GOT3 (cell line): Measurements from ENCODE around the gene PTPN5.

ENCODE experiments used
- DNase-seq: peaks from one replicate; lab custom pipeline; 2025; ENCODE audit warnings: mixed read lengths; lab: John Stamatoyannopoulos, UW

The PTPN5 gene

DNA sequence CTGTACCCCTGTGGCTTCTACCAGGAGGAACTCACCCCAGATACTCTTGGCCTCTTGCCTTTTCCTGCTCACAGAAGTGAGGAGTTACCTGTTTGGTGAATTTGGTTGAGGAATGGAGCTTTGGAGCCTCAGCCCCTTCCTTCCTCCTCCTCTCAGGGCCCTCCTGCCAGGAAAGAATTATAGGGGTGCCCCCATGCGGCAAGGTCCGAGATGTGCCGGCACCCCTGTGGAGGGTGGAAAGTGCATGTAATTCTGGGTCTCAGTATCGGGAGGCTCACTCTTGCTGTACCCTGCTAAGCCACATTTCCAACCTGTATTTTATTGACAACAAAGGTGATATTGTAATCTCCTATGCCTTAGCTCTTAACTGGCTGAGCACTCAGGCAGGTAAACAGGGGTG, 51.9 kb downstream of the PTPN5 start:
- DNase-seq: no peak

DNA sequence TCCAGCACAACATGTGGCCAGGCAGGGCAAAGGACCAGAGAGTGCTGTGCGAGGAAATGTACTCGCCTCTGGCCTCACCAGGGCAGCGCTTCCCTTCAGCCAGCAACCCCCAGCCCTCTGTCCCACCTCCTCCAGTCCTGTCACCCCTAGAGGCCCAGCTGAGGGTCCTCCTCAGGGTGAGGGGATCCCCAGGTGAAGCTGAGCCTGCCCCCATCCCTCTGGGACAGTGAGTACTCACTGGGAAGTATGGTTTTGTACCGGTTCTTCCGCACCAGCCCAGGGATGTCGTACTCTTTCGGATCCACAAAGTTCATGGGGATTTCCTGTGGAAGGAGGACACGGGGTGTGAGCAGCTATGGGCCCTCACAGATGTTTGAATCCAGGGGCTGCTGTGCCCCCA, 54.0 kb downstream of the PTPN5 start:
- no peak for DNase-seq

DNA sequence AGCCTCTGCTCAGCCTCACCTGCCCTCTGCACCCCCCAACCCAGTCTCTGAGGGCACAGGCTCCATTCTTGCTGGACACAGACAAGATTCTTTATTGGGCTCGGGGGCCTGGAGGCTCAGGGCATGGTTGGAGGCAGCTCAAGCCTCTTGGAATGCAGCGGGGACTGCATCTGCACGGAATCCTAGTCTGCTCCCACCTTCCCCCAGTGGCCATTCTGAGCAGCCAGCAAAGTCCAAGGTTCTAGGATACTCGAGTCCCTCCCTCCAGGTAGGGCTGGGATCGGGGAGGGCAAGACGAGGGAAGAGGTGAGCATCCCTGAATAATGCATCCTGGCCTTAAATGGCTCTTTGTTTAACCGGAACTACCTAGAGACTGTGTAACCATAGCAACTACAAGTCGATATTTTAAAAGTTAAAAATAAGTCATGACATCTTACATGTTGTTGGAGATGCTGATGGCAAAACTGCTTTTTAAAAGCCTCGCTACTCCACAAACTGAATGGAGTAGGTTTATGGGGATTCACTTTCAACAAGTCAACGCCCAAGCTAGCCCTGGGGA, 54.9 kb downstream of the PTPN5 start:
- DNase-seq: no peak

DNA sequence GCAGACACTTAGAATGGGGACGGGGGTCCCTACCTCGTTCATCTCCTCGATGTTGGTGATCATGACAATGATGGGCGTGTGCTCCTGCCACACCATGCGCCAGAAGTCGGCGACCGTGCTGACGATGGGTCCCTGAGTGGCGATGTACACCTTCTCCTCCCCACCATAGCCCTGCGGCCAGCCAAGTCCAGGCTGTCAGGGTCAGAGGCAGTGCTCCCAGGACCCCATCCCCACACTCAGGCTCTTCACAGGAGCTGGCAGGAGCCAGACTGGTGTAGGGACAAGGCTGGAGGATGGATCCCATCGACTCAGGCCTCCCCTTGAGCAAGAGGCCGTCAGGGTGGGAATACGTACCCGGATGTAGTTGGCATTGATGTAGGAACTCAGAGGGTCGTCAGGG, 58.4 kb downstream of the PTPN5 start:
- no peak for DNase-seq

DNA sequence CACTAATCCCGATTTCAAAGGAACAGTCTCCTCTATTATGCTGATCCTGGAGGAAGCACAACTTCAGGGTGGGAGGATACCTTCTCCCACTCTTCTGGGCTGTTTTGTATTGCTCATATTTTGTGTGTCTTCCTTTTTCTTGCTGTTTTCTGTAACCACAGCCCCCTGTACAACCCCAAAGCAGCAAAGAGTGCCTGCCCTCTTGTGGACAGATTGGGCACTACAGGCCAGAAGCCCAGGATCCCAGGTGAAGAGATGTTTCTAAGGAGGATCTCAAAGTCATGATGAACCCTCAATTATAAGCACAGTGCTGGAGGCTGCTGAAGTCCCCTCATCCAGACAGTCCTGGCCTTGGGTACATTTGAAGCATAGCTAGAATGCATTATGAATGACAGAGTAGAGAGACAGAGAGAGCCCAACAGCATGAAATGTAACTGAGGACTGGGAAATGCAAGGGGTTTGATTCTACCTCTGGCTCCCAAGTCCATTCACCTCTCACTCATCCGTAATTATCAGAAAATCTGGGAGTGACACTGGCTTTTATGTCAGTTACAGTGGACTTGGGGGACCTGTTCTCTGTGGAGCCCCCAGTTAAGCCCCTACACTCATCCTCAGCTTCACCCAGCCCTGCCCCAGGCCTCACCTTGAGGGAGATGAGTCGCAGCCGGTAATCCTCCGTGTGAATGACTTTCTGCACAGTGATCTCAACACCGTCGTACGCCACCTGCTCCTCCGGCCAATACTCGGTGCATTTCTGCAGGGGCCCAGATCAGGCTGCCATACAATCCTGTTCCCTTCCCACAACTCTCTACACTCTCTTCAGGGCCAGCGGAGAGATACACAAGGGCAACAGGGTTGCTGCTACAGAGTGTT, 59.4 kb downstream of the PTPN5 start:
- no peak for DNase-seq

DNA sequence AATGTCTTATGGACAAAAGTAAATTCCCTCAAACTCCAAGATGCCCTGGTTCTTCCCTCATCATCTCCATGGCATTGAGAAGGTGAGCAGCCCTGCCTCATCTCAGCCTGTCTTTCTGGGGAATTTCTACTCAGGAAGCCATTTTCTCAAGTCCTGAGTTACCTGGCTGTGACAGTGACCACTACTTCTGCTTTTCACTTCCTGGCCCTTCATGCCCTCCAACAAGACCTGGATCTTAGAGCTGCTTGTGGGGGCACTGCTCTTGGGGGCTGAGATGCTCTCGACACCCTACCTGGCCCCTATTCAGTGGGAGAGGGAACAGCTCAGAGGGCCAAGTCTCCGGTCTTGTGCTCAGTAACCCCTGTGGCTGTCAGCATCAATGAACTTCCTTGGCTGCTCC, 60.2 kb downstream of the PTPN5 start:
- DNase-seq: no peak

DNA sequence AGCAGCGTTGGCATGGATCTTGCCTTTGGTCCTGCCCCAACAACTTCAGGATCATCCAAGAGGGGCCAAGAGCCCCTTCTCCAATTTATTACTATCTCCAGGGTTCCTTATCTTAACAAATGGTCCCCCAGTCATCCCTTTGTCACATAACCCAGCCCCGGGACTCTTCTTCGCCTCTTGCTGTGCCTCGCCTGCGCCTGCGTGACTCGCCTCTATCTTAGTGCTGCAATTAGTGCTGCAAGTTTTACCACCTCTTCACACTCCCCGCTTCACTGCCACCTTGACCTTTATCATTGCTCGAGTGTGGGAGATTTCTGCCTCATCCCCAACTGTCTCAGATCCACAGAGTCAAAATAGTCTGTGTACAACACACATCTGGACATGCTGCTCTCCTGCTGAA, 61.6 kb downstream of the PTPN5 start:
- no peak for DNase-seq

DNA sequence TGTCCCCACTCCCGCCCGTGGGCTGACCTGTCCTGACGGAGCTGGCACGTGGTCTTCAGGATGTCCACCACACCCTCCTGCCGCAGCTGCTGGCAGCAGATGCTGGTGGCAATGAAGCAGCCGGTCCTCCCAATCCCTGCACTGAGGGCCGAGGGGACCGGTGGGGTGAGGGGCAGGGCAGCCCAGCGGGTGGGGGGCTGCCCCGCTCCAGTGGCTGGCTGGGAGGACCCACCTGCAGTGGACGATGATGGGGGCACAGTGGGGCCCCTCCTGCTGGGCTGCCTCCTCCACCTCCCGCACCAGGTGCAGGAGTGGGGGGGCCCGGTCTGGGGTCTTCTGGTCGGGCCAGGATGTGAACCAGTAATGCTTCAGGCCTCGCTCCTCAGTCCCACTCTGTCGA, 62.2 kb downstream of the PTPN5 start:
- no peak for DNase-seq

DNA sequence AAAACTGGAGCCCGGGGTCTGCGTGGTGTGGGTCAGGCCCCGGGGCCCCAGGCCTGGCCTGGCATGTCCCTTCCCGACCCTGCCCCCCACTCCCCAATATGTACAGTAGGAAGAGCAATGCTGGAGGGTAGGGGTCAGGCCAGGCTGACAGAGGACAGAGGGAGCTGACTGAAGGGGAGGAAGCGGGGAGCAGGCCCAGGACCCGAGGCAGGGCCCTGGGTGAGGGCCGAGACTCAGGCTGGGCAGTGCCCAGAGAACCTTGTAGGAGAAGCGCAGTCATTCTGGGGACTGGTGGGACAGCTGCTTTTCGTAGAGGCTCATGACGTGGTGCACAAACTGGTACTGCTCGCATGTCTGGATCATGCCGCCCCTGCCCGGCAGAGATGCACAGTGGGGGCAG, 62.9 kb downstream of the PTPN5 start:
- DNase-seq: no peak

DNA sequence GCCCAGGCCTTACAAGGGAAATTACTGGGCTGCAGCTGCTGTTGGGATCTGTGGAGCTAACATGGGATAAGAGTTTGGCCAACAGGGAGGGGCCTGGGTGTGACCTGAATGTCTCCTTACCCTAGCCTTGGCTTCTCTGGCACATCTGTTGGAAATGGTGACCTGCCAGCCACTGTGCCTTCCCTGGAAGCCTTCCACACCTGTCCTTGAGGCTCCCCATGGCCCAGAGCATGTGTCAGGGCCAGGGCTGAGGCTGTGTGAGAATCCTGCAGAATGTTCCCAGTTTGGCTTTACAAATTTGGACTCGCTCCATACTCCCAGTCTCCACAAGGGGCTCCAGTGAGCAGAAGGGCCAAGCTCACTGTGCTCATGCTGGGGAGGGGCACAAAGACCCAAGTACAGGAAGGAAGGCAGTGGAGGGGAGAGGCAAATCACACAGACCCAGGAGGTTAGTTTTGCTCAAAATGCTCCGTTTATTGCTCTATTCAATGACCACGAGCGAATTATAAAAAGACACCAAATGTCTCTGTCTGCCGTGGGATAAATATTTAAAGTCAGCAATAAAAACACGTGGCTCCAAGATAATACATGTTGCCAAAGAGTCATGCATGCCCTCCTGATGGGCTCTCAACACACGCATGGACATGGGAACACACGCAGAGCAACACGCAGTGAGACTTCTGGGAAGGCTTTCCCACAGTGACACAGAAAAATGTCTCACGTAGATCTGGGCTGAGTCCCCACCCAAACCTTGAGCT, 63.9 kb downstream of the PTPN5 start:
- DNase-seq: no peak

DNA sequence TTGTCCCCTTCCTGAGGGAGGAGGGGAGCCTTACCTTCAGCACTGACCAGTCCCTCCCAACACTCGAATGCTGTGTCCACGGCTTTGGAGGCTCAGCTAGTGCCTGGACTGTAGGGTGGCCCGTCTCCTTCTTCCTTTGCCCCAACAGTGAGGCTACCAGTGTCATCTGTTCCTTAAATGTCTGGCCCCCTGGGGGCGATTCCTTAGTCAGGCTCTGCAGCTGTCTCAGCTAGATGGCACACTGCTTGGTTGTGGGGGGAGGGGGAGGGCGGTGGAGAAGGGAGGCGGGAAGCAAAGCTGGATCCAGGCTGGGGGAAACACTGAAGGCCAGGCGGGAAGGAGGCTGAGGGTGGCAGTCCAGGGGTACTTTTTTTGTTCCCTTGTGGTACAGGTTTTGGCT, 65.6 kb downstream of the PTPN5 start, which contains the start of gene IGSF22:
IGSF22 (minus strand) TSS at position 149 of the 400 bp plus-strand sequence. CDS start 1,952 bp downstream, outside the sequence.
- no peak for DNase-seq

DNA sequence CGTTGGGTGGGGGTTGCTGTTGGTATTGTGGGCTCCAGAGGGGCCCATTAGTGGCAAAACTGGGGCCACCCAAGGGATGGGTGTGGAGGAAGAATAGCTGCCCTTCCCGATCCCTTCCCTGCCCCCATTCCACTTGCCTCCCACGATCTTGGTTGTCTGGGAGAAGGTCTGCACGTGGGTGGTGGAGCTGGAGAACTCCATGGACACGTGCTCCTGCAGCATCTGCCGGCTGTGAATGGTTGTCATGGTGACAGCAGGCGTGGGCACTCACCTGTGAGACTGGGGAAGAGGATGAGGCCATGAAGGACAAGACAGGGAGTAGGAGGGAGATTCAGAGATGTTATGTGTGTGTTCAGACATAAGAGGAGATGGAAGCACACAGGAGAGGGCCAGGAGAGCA, 67.6 kb downstream of the PTPN5 start:
- no peak for DNase-seq

DNA sequence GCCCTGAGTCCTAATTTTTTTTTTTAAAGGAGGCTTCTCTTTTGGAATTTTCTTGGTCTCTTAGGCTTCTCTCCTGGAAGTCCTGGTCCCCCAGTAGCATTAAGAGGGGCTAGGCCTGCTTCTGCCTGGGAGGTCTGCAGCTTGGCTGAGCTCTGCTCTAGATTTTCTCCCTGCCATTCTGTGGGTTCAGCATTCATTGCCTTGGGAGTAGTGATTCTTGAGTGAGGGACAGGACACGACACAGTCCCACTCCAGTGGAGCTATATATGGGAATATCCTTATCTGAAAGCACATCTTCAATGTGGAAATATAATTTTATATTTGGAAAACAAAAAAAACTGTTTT, 69.3 kb downstream of the PTPN5 start:
- DNase-seq: no peak

DNA sequence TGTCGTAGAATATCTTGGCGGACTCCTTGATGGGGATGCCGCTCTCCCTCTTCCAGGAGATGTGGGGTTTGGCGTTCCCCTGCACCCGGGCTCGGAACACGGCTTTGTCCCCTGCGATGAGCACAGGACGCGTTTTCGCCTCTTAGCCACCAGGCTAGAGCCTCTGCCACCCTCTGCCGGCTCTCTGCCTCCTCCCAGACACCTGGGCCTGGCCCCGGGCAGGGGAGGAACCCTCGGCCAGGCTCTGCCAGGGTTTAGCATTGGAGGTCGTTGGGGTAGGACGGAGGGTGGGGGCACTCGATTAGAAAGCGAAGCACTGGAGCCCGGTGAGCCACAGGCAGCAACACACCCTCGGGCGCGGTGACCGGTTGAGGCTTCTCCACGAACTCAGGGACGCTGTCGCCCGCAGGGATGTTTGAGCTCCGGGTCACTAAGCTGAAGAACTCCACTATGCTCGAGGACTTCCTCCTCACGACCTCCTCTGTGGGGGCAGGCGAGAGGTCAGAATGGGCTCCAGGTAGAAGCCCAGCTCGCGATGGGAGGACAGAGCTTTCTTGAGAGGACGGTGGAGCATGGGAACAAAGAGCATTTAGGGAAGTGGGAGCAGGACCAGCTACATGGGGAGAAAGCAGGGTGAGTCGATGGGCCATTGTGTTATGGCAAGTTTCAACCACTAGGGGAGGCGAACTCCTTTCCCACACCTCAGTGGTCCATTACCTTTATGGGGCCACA, 69.9 kb downstream of the PTPN5 start:
- no peak for DNase-seq

DNA sequence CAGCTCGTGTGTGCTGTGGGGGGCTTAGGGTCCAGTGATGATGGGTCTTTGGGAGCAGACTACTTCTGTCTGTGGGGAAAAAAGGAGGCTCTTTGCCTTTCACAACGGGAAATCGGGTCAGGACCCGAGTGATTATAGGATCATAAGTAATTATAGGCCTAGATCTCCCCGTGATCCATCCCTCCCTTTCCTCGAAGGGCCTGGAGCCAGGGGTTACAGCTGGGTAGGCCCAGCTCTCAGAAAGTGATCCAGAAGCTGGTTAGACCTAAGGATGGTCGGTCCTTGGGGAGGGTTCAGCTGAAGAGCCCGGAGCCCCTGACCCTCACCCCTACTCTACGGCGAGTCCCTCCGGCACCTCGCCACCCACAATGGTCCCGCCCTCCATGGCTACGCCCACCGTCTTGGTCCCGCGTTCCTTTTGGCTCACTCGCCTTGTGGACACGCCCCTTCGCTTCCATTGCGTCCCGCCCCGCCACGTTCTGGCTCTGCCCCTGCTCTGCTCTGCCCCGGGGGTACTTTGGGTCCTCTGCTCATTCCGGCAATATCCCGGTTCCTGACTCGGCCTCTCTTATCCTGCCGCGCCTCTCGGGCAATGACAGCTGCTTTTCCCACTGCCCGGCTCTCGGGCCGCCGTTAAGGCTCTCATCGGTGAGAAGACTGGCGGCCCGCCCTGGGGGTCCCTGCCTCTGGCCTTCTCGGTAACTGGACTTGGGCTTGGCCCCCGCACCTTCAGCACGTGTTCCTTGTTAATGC, 70.6 kb downstream of the PTPN5 start:
- DNase-seq: no peak

DNA sequence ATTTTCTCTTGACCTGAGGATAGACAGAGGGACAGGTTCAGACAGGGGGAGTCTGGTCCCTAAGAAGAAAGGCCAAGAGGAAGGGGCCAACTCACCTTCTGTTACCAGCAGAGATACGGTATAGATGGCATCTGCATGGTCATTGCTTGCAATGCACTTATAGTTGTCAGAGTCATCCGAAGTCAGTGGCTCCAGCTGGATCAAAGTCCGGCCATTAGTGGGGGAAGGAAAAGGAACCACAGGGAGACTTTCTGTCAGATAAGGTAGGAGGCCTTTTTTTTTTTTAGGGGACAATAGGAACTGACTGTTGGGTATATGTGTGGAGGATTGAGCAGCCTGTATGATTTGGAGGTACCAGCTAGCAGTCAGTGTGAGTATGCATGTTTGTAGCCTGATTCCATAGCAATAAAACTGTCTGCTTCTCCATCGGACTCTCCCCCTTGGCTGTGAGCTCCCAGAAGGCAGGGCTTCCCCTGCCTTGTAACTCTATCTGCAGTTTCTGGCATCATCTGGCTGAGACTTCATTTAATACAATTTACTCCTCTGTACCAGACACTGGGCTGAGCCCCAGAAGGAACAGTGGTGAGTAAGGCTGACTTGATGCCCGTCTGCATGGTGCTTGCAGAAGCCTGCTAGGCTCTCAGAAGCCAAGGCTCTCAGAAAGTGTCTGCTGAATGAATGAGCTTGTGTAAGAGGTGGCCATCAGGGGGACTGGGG, 71.3 kb downstream of the PTPN5 start:
- DNase-seq: no peak

DNA sequence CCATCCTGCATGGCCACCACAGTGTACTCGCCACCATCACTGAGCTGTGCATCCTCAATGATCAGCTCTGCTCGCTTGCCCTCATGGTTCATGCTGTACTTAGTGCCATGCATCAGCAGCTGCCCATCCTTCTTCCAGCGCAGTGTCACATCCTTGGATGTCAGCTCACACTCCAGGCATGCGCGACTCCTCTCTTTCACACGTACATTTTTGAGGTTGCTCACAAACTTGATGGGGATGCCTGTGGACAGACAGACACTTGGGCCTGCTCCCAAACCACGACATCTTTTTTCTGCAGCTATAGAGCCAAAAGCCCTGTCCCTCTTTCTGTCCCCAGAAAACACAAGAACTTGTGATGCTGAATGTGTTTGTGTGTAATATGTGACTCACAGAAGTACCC, 76.1 kb downstream of the PTPN5 start:
- DNase-seq: no peak

DNA sequence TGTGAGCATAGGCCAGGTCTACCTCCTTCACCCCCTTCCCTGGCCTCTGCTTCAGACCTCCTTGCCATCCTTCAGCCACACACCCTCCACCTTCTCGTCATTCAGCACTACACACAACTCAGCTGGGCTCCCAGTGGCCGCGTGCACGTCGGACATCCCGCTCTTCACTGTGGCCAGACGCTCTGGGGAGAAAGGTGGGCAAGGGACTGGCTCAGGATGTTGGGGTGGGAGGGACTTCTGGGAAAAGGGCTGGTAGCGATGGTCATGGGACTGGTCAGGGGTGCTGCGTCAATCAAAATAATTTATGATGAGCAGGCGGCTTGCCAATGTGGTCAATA, 77.2 kb downstream of the PTPN5 start:
- no peak for DNase-seq

DNA sequence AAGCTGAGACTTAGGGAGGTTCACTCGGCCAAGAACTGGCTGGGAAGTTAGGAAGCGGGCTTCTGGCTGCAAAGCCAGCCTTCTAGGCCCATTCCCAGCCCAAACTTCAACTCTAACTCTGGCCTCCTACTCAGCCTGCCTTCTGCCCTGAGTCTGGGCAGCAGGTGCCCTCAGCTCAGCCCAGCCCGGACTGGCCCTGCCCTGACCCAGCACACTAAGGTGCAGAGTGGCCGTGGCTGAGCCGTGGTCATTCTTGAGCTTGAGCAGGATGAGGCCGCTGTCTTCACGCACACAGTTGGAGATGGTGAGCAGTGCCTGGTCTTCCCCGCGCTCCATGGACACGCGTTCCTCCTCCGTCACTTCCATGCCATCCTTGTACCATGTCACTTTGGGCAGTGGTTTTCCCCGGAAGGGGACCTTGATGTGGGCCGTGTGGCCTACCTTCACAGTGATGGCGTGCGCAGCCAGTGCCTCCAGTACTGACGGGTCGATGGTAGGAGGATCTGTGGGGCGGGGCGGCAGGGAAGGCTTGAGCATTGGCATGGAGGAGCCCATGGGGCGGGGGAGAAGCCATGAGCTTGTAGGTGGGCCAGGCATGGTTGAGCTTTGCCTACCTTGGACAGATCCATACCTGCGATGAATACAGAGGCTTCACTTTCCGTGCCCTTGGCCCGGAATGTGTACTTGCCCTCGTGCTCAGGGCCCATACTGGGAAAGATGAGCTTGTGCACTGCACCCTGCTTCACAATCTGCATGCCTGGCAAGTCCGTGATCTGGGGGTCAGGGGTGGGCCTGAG, 77.8 kb downstream of the PTPN5 start:
- no peak for DNase-seq

DNA sequence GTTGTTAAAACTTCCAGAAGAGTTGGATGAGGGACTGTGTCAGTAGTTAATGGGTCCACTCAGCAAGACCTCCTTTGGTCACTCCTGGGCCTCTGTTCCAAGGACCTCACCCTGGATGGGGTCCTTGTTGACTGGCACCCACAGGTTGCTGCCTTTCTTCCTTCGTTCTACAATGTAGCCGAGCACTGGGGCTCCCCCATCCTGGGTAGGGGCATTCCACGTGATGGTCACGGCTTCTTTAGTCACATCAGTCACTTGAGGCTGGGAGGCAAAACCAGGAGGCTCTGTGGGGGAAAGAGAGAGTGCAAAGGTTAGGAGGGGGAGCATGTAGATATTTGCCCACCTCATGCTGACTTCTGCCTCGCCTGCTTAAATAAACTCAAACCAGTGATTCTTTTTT, 81.1 kb downstream of the PTPN5 start:
- DNase-seq: no peak
